Activated CD8-positive, alpha-beta T cell treated with anti-CD3 and anti-CD28 coated beads for 36 hours (primary cell): Measurements from ENCODE around the gene C15orf39. TPM values are rescaled to one million over a fixed set of nuclear protein-coding genes. Genes with fewer than 3 reads are reported as not detected.

ENCODE experiments used
- ATAC-seq: fragments of 200-7000 bp; cut with Tn5 transposase; one replicate; pipeline ENCODE4 v1.10.0; 2021; ENCODE audit warnings: mild to moderate bottlenecking, moderate library complexity
- CTCF ChIA-PET: fragments of 350-600 bp; sonication (Branson Sonifier 250); formaldehyde crosslinking; loops from one replicate; lab custom pipeline; 2021; ENCODE audit warnings: antibody characterized with exemption; lab: Charles Lee
- POLR2A ChIA-PET: fragments of 350-600 bp; sonication (Branson Sonifier 250); formaldehyde crosslinking; loops from one replicate; lab custom pipeline; 2021; ENCODE audit warnings: antibody characterized with exemption; lab: Charles Lee
- DNase-seq: peaks from one replicate; pipeline ENCODE4 v3.0.0-alpha.2; 2020
- H3K27ac Mint-ChIP-seq: one replicate; pipeline ENCODE4 v1.8.0; 2021; ENCODE audit warnings: mild to moderate bottlenecking, mixed read lengths
- H3K27me3 Mint-ChIP-seq: one replicate; pipeline ENCODE4 v1.8.0; 2021; ENCODE audit warnings: mixed read lengths
- H3K36me3 Mint-ChIP-seq: one replicate; pipeline ENCODE4 v1.8.0; 2021; ENCODE audit warnings: low read depth, mixed read lengths
- H3K4me1 Mint-ChIP-seq: one replicate; pipeline ENCODE4 v1.8.0; 2021; ENCODE audit warnings: low read depth, mixed read lengths
- H3K4me3 Mint-ChIP-seq: one replicate; pipeline ENCODE4 v1.8.0; 2021; ENCODE audit warnings: mild to moderate bottlenecking, moderate library complexity, mixed read lengths
- H3K9me3 Mint-ChIP-seq: one replicate; pipeline ENCODE4 v1.8.0; 2021; ENCODE audit warnings: mixed read lengths
- intact Hi-C: fragments of 100-400 bp; cut with micrococcal nuclease; formaldehyde crosslinking; loops from one replicate; pipeline ENCODE4 v1.10.0; 2022
- total RNA-seq, 2 experiments: library from RNA; stranded (reverse); gene quantifications; one replicate each; pipeline ENCODE4 v1.2.3, GENCODE V29; 2021
- TF ChIP-seq, protein P1 (sequence below): fragments of 200-600 bp; IDR thresholded peaks from one replicate; pipeline ENCODE4 v1.8.0; 2022; ENCODE audit warnings: antibody characterized with exemption, mild to moderate bottlenecking

The C15orf39 gene
- total RNA-seq, 2 experiments from 2014 or later = 22.1 to 24.1 TPM

DNA sequence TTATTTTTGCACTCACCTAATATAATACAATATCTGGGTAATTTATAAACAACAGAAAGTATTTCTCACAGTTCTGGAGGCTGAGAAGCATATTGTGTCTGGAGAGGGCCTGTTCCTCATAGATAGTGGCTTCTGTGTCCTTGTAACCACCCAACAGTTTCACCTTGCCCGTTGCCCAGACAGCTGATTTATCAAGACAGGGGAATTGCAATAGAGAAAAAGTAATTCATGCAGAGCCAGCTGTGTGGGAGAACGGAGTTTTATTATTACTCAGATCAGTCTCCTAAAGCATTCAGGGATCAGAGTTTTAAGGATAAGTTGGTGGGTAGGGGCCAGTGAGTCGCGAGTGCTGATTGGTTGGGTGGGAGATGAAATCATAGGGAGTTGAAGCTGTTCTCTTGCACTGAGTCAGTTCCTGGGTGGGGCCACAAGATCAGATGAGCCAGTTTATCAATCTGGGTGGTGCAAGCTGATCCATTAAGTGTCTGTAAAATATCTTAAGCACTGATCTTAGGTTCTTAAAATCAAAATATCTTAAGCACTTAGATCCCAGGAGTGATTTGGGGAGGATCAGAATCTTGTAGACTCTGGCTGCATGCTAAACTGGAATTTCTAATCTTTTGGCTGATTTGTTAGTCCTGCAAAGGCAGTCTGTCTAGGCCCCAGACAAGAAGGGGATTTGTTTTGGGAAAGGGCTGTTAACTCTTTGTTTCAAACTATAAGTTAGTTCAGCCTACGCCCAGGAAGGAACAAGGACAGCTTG, 33.9 kb upstream of the C15orf39 start:
- Mint-ChIP-seq H3K4me1 (peaks cover 34% of the 10 kb centered on the region), H3K27me3 (peaks cover 4% of the 10 kb centered on the region), H3K36me3 (no peaks in the 10 kb centered on the region), H3K9me3 (peaks cover 3% of the 10 kb centered on the region), H3K4me3 (no peak overlapping the region), H3K27ac (no peak overlapping the region)
- ATAC-seq (no peak), DNase-seq (peak; percentile 38)
- ChIA-PET POLR2A (no interaction called here), CTCF (interaction anchor here (0.9 kb wide), 1 partner anchor 139 kb away, joined by 3 read pairs; no protein-coding TSS in a partner anchor)
- TF ChIP-seq, protein P1, sequence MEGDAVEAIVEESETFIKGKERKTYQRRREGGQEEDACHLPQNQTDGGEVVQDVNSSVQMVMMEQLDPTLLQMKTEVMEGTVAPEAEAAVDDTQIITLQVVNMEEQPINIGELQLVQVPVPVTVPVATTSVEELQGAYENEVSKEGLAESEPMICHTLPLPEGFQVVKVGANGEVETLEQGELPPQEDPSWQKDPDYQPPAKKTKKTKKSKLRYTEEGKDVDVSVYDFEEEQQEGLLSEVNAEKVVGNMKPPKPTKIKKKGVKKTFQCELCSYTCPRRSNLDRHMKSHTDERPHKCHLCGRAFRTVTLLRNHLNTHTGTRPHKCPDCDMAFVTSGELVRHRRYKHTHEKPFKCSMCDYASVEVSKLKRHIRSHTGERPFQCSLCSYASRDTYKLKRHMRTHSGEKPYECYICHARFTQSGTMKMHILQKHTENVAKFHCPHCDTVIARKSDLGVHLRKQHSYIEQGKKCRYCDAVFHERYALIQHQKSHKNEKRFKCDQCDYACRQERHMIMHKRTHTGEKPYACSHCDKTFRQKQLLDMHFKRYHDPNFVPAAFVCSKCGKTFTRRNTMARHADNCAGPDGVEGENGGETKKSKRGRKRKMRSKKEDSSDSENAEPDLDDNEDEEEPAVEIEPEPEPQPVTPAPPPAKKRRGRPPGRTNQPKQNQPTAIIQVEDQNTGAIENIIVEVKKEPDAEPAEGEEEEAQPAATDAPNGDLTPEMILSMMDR = no peak
- intact Hi-C loops = no loop called here

DNA sequence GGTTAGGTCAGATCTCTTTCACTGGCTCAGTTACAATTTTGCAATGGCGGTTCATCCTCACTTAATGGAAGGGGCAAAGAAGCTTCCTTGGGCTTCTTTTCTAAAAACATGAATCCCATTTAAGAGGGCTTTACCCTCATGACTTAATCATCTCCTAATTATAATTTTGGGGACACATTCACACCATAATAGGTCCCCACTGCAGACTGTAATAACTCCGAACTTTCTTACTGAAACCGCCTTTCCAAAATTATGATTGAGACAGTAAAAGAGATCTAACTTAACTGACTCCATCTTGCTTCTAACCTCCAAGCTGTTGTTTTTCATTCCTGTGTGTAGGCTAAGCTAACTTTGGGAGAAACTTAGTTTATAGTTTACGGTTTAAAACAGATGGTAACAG, 33.3 kb upstream of the C15orf39 start:
- ChIA-PET POLR2A (no interaction called here), CTCF (interaction anchor here (0.9 kb wide), 1 partner anchor 139 kb away, joined by 3 read pairs; no protein-coding TSS in a partner anchor)
- Mint-ChIP-seq H3K36me3 (no peaks in the 10 kb centered on the region), H3K9me3 (peaks cover 3% of the 10 kb centered on the region), H3K27ac (no peak overlapping the region), H3K27me3 (peaks cover 4% of the 10 kb centered on the region), H3K4me3 (no peak overlapping the region), H3K4me1 (peaks cover 37% of the 10 kb centered on the region)
- TF ChIP-seq, protein P1 = no peak
- DNase-seq = no peak
- intact Hi-C loops = no loop called here
- ATAC-seq = no peak

DNA sequence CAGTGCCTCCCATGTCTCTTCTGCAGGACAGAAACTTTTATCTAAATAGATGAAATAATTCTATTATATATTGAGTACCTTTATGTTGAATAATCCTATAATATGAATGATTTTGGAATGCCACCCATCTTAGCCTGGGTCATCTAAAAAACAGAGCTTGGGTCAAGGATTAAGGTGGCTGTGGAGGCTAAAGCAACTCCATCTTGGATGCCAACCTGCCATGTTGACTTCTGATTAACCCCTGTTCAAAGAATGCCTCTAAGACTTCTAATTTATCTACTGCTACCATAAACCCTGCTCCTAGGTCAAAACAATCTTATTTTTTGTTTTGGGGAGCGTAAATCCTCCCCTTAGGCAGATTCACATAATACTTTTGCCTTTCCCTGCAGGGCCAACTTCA, 31.5 kb upstream of the C15orf39 start:
- no peak for ATAC-seq
- no peak for DNase-seq
- TF ChIP-seq, protein P1 = no peak
- Mint-ChIP-seq H3K27ac (no peak overlapping the region), H3K4me3 (no peak overlapping the region), H3K27me3 (peaks cover 4% of the 10 kb centered on the region), H3K9me3 (peaks cover 3% of the 10 kb centered on the region), H3K36me3 (no peaks in the 10 kb centered on the region), H3K4me1 (peaks cover 37% of the 10 kb centered on the region)
- POLR2A ChIA-PET = no interaction called here
- intact Hi-C loops = no loop called here
- CTCF ChIA-PET = no interaction called here

DNA sequence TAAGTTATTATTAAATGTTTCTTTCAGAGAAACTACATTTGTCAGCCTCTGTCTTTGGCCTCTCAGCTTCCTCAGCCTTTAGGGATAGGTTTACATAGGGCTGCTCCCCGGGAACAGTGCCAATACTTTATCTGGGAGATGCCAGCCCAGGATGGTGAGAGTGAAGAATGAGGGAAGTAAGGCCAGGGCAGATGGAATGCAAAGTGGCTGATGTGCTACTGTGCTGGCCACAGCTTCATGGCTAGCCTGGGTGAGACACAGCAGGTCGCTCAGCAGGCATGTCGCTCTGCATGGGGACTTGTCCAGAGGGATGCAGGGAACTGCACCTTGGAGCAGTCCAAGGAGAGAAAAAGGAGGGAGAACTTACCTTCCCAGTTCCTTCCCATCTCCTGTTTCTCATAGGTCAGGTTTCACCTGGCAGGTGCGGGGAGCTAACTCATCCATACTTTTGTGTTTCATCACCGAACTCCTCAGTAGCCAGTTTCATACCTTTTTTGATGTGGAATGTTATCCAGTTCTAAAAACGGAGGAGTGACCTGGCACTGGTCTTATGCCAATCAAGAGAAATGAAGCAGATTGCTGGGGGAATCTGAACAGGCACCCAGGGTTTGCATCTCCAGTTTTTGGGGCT, 30.9 kb upstream of the C15orf39 start:
- Mint-ChIP-seq H3K4me1 (peaks cover 37% of the 10 kb centered on the region), H3K4me3 (no peak overlapping the region), H3K27ac (no peak overlapping the region), H3K36me3 (no peaks in the 10 kb centered on the region), H3K27me3 (peaks cover 4% of the 10 kb centered on the region), H3K9me3 (peaks cover 3% of the 10 kb centered on the region)
- ChIA-PET CTCF (no interaction called here), POLR2A (no interaction called here)
- DNase-seq (no peak), ATAC-seq (no peak)
- TF ChIP-seq, protein P1 = no peak
- intact Hi-C loops = no loop called here

DNA sequence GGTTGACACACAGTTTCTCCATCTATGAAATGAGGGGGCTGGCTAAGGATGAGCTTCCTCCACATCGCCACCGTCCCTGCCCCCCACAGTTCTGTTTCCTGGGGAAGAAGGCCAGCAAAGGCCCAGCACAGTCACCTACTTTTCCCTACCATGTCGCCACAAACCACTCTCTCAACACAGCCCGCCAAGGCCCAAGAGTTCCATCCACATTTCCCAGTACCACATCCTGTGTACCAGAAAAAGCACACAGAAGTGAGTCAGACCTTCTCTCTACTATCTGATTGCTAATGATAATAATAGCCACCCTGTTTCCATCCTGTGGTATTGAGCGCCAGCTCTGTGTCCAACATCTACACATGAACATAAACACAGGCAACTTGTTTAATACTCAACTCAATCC, 30.3 kb upstream of the C15orf39 start:
- ATAC-seq = peak; percentile 79
- POLR2A ChIA-PET = no interaction called here
- H3K4me1 Mint-ChIP-seq = peaks cover 37% of the 10 kb centered on the region

More for the DNA sequence above, 30.3 kb upstream of the C15orf39 start:
- H3K4me3 Mint-ChIP-seq = no peak overlapping the region
- H3K27ac Mint-ChIP-seq = peak overlapping the region; percentile 1
- TF ChIP-seq, protein P1 = no peak
- H3K36me3 Mint-ChIP-seq = no peaks in the 10 kb centered on the region
- H3K27me3 Mint-ChIP-seq = peaks cover 5% of the 10 kb centered on the region
- intact Hi-C loops = no loop called here
- CTCF ChIA-PET = no interaction called here
- peaks cover 3% of the 10 kb centered on the region for H3K9me3 Mint-ChIP-seq
- DNase-seq = peak; percentile 61
